ENCODE results near the gene RNF150.

DNA sequence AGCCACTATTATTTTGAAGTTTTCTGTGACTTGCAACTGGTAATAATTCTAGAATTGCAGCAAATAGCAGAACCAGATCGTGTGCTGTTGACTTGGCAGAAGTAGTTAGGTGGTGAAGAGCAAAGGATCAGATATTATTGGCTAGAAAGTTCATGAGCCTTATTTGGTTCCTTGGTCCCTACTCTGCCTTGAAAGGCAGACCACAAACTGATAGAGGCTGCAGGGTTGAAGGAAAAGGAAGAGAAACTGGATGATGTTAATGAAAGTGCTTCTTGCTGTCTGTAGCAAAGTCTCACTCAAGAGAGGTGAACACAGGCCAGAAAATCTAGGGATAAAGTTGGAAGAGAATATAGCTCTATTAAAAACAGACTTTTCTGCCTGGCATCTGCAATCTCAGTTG is 41.2 kb upstream of the RNF150 start:
- TF ChIP-seq, protein P1, sequence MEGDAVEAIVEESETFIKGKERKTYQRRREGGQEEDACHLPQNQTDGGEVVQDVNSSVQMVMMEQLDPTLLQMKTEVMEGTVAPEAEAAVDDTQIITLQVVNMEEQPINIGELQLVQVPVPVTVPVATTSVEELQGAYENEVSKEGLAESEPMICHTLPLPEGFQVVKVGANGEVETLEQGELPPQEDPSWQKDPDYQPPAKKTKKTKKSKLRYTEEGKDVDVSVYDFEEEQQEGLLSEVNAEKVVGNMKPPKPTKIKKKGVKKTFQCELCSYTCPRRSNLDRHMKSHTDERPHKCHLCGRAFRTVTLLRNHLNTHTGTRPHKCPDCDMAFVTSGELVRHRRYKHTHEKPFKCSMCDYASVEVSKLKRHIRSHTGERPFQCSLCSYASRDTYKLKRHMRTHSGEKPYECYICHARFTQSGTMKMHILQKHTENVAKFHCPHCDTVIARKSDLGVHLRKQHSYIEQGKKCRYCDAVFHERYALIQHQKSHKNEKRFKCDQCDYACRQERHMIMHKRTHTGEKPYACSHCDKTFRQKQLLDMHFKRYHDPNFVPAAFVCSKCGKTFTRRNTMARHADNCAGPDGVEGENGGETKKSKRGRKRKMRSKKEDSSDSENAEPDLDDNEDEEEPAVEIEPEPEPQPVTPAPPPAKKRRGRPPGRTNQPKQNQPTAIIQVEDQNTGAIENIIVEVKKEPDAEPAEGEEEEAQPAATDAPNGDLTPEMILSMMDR (conservative IDR thresholded peaks at IDR 0.05; ENCODE audit: low read depth, low read length) = no peak
- no peak for TF ChIP-seq EZH2 (IDR thresholded peaks at IDR 0.05; ENCODE audit: borderline replicate concordance, low read depth, low read length, poor library complexity, severe bottlenecking)

Data from A673 (cell line).